ENCODE data around the gene BCL2L14. TPM values are rescaled to one million over a fixed set of nuclear protein-coding genes. Genes with fewer than 3 reads are reported as not detected.

The BCL2L14 gene, protein sequence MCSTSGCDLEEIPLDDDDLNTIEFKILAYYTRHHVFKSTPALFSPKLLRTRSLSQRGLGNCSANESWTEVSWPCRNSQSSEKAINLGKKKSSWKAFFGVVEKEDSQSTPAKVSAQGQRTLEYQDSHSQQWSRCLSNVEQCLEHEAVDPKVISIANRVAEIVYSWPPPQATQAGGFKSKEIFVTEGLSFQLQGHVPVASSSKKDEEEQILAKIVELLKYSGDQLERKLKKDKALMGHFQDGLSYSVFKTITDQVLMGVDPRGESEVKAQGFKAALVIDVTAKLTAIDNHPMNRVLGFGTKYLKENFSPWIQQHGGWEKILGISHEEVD
- not detected for total RNA-seq

GRCh38 chr12:12070674-12071656, at the start of gene BCL2L14:
Gene BCL2L14, plus strand, starts transcription at chr12:12070939. Its CDS starts 8,367 bp downstream, at chr12:12079306.

Other genes with a start within 250 kb of the BCL2L14 start
- 120 TPM for gene LRP6, start 196.1 kb downstream of the BCL2L14 start, total RNA-seq

Measured in parietal lobe (tissue), 1 donor.